ENCODE results near the gene EVL. TPM values are rescaled to one million over a fixed set of nuclear protein-coding genes. Genes with fewer than 3 reads are reported as not detected.

The EVL gene
- total RNA-seq, 1 donor from 2014 or later: 36.2 TPM

DNA sequence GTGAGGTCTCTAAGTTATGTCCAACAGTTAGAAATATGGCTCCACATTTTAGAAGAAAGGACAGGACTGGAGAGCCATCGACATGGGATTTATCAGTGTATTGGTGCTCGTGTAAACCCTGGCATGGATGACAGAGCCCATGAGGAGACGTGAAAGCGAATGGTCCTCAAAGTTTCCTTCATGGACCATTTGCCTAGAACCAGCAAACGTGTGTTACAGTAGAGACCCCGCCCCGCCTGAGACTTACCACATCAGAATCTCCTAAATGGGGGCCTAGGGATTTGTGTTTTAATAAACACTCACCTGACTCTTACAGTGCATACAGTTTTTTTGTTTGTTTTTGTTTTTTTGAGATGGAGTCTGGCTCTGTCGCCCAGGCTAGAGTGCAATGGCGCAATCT, 12.2 kb downstream of the EVL start:
- intact Hi-C loops (cut with DNase I): no loop called here
- ATAC-seq (ENCODE audit: poor library complexity) (no peak), DNase-seq (no peak)

DNA sequence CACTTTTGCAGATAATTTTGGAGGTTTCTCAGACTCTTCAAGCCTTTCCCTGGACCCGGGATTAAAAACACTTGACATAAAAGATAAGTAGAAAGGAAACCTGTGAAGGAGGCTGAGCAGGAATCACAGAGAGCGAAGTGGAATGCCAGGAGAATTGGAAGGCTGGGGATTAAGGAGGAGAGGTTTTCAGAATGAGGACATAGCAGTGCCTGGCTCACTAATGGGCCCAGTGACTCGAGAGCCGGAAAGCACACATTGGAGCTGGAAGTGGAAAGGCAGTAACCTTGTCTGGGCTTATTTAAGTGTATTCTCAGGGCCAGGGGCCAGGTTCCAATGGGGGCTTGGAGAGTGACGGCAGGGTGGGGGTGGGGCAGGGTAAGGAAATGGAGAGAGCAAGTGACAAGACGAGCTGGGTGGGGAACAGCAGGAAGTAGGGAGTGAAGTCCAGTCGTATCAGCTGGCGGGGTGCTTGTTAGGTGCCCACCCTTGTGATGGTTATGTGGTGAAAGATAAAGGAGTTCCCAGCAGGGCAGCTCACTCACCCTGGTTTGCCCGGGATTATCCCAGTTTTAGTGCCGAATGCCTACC, 13.1 kb downstream of the EVL start:
- intact Hi-C loops (cut with DNase I): no loop called here
- ATAC-seq (ENCODE audit: poor library complexity) (no peak), DNase-seq (no peak)

DNA sequence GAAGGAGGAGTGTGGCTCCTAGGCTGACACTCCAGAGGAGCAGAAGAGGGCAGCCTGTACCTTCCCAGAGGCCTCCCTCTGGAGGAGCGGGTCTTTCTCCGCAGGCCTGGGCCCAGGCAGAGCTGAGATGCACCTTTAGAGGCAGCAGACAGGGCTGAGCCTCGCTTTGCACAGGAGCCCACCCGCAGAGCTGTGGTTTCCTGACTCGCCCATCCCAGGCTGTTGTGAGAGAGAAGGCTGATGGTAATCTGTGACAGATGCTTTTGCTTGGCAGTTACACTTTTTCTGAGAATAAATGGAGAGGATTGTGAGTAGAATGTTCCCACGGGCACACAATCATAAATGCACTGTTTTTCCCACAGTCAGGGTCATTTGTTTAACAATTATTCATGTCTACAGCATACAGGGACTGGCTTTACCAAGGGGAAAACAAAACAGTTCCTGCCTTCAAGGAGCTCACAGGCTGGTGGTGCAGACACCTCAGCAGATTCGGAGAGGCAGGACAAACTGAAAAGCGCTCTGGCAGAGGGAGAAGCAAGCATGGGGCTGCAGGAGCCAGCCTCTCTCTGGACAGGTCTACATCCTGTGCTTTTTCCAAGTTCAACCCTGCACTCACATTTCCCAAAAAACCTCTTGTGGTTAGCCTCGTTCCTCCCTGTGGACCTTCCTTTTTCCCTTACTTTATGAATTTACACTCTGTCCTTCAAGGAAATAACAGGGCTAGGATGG, 13.9 kb downstream of the EVL start:
- no peak for ATAC-seq (ENCODE audit: poor library complexity)
- DNase-seq: no peak
- intact Hi-C loops (cut with DNase I): no loop called here

DNA sequence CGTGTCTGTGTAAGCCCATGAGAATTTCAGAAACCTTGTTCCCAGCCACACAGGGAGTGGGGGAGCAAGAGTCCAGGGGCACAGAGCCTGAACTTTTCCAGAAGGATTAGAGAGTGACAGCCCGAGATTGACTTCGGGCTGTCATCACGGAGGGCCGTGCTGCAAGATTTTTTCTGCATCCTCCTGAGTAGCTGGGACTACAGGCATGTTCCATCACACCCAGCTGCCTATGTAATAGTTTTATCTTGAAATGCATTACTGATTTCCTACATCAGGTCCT, 14.4 kb downstream of the EVL start:
- ATAC-seq (ENCODE audit: poor library complexity): no peak
- intact Hi-C loops (cut with DNase I): no loop called here
- no peak for DNase-seq

DNA sequence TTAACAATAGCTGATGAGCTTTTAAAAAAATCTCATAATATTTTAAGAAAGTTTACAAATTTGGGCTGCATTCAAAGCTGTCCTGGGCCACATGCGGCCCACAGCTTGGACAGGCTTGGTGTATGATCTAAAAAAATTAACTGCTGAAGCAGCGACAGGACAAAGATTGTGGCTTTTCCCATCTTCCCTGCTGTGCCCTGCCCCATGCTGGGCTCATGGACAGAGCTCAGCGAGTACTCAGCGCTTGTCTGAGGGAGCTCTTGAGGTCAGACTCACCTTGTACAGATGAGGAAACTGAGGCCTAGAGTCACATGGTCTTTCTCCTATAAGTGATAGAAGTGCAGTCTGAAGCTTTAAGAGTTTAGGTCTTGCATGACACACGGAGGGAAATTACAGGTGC, 15.0 kb downstream of the EVL start:
- ATAC-seq (ENCODE audit: poor library complexity): no peak
- intact Hi-C loops (cut with DNase I): no loop called here

DNA sequence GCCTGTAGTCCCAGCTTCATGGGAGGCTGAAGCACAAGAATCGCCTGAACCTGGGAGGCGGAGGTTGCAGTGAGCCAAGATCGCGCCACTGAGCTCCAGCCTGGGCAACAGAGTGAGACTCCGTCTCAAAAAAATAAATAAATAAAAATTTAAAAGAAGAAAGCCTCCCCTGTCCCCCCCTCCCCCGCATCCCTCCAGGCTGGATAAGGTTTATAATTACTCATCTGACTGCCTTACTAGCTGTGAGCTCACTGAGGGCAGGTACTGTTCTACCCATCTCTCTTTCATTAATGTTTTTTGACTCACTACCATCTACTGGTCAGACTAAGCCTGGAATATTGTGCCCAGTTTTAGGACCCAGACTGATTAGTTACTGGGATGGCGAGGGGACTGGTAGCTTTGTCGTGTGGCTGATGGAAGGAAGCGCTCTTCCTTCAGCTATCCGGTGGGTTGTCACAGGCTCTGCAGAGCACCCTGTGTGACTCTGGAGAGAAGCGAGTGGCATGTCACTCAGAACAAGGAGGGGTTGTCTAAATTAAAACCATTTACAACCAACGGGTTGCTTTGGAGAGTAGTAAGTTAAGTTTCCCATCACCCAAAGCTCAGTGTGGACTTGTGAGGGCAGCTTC, 16.9 kb downstream of the EVL start:
- intact Hi-C loops (cut with DNase I): no loop called here
- ATAC-seq (ENCODE audit: poor library complexity) (no peak), DNase-seq (no peak)

More for the DNA sequence above, 15.0 kb downstream of the EVL start:
- no peak for DNase-seq

DNA sequence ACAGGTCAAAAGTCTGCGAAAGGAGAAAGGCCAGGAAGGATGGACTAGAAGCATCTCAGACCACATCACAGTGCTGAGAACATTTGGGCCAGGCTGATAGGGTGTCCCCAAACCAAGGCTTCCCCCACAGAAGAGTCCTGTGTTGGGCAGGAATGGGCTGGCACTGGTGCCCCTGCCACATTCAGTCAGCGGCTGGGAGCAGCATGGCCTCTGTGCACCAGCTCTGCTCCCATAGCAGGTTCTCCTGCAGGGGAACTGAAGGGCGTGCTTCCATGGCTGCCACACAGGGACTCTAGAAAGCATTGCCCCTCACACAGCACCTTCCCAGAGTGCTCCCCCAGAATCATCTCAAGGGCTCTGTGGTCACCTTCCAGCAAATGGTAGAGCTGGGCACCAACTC, 17.5 kb downstream of the EVL start:
- intact Hi-C loops (cut with DNase I): no loop called here
- no peak for DNase-seq
- no peak for ATAC-seq (ENCODE audit: poor library complexity)

DNA sequence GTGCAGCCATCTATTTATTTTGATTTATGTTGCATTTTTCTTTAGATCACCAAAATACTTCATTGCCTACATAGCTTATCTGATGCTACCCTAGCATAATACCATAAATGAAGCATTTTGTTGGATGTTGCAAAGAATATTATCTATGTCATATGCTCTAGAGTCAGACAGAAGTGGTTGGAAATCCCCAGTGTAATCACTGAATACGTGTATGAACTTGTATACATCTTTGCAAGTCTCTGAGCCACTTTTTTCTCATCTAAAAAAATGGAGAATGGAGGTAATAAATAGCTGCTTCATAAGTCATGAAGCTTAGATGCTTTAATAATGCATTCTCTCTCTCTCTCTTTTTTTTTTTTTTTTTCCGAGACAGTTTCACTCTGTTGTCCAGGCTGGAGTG, 18.5 kb downstream of the EVL start:
- intact Hi-C loops (cut with DNase I): no loop called here
- ATAC-seq (ENCODE audit: poor library complexity): no peak
- no peak for DNase-seq

DNA sequence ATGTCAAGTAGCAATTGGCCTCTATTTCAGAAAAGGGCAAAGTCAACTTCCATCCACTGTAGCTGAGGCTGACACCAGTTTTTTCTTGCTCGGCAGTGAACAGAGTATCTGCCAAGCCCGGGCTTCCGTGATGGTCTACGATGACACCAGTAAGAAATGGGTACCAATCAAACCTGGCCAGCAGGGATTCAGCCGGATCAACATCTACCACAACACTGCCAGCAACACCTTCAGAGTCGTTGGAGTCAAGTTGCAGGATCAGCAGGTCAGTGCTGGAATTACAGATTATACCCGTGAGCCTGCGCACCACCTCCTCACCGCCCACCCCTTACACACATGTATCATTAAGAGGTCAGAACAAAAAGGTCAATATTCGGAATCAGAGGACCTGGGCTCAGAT, 19.4 kb downstream of the EVL start:
- intact Hi-C loops (cut with DNase I): no loop called here
- DNase-seq: no peak
- no peak for ATAC-seq (ENCODE audit: poor library complexity)

DNA sequence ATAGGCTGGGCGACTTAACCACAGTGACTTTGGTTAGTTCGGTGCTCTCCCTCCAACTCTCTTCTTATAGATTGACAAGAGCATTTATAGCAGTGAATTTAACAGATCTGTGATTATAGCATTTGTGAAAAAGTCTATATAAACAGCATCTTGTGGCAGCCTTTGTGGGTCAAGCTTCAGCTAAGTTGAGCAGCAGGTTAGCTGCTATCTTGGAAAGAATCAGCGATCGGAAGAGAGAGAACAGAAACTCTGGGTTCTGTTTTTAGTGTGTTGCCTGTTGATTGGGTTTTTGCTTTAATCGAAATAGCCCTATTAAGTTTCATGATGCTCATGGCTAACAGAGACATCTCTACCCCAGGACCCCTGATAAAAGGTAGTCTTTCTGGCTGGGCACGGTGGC, 20.2 kb downstream of the EVL start:
- ATAC-seq (ENCODE audit: poor library complexity) (no peak), DNase-seq (no peak)
- intact Hi-C loops (cut with DNase I): no loop called here

DNA sequence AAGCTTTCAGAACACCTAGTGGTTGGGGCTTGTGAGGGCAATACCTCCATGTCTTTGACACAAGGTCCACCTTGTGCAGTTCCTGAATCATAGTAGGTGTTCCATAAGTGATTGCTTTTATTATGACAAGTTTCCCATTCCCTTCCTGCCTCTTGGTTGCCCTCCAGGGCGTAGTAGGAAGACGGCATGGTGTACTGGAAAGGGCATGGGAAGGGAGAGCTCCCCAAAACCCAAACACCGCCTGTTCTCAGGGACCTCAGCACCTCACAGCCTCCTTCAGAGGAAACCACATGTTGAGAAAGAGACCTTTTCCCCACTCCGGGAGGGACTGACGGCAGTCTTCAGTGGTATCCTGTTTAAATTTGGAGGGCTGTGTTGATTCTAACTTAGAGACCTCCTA, 21.1 kb downstream of the EVL start:
- ATAC-seq (ENCODE audit: poor library complexity) (no peak), DNase-seq (no peak)
- intact Hi-C loops (cut with DNase I): no loop called here

DNA sequence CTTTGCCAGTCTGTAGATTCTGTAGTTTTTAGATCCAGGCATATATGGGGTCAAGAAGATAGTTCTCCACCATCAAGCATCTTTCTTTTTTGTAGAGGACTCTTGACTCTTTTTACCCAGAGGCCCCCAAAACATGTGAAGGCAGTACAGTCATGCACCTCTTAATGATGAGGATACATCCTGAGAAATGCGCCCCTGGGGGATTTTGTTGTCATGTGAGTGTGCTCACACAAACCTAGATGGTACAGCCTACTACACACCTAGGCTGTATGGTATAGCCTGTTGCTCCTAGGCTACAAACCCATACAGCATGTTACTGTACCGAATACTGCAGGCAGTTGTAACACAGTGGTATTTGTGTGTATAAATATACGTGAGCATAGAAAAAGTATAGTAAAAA, 23.0 kb downstream of the EVL start:
- DNase-seq (no peak), ATAC-seq (ENCODE audit: poor library complexity) (no peak)
- intact Hi-C loops (cut with DNase I): no loop called here

DNA sequence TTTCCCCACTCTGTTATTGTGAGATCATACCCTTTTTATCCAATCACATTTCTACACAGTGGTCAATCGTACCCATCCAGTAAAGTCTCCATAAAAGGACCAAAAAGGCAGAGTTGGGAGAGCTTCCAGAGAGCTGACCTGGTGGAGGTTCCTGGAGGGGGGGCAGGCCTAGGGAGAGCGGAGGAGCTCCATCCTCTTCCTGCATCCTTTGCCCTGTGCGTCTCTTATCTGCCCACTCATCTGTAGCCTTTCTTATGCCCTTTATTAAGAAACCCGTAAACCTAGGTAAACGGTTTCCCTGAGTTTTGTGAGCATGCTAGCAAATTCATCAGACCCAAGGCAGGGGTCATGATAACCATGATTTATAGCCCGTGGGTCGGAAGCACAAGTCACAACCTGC, 26.2 kb downstream of the EVL start:
- intact Hi-C loops (cut with DNase I): no loop called here
- DNase-seq: no peak
- no peak for ATAC-seq (ENCODE audit: poor library complexity)

DNA sequence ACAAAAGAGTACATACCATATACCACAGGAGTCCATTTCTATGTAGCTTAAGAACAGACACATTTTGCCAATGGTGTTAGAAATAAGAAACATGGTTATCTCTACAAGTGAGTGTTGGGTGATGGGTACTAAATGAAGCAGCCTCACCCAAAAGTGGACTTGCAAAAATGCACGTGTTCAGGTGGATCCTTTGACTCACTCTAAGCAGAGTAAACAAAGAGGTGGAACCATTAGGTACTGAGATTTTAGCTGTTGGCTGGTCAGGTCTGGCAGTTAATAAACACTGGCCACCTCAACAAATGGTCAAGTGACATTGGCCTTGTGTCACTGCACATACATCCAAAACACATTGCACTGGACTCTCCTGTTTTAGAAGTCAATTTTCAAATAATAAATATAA, 27.6 kb downstream of the EVL start:
- ATAC-seq (ENCODE audit: poor library complexity) (no peak), DNase-seq (no peak)
- intact Hi-C loops (cut with DNase I): no loop called here

DNA sequence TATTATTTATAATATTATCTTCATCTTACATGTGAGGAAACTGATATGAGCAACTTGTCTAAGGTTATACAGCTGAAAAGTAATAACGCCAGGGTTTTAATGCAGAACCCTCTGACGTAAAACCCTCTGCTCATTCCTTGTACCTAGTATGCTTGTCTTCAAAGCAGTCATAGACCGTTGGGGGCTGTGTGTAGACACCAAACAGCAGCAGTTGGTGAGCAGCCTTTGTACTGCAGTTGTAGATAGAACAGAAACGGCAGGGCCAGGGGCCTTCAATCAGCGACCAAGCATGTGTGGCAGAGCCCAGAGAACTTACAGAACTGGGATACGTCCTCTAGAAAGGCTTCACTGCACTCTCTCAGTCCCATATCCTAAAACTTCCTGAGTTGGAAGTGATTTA, 28.1 kb downstream of the EVL start:
- intact Hi-C loops (cut with DNase I): no loop called here
- DNase-seq: no peak
- ATAC-seq (ENCODE audit: poor library complexity): no peak

DNA sequence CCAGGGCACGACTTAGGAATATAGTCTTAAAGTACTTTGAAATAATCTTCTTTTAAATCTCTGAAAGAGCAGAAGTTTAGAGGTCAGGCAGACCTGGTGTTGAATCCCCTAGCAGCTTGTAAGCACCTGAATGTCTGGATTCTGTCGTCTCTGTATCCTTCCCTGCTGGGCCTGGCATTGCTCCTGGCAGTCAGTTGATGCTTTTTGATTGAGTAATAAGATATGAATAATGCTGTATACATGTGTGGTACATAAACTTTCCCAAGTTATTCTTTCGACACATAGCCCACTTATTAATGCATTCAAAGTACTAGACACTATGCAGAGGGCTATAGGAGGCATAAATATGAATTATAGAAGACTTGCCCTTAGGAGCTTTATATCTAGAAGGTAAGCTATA, 31.4 kb downstream of the EVL start:
- no peak for DNase-seq
- no peak for ATAC-seq (ENCODE audit: poor library complexity)
- intact Hi-C loops (cut with DNase I): no loop called here

DNA sequence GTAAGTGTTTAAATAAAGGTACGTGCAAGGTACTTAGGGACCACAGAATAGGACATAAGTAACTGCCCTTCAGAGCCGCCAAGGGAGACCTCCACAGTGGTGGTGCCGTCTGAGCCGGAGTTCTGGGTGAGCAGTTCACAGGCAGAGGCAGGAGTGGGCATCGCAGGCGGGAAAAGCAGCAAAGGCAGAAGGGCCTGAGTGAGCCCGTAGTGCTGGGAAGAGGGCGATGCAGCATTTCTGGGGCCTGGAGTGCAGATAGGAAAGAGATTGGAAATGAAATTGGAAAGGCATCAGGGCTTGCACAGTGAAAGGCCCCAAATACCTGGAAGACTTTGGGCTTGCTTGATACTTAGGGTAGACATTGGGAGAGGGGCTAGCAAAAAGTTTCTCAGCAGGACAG, 32.9 kb downstream of the EVL start:
- intact Hi-C loops (cut with DNase I): no loop called here
- ATAC-seq (ENCODE audit: poor library complexity) (no peak), DNase-seq (no peak)

DNA sequence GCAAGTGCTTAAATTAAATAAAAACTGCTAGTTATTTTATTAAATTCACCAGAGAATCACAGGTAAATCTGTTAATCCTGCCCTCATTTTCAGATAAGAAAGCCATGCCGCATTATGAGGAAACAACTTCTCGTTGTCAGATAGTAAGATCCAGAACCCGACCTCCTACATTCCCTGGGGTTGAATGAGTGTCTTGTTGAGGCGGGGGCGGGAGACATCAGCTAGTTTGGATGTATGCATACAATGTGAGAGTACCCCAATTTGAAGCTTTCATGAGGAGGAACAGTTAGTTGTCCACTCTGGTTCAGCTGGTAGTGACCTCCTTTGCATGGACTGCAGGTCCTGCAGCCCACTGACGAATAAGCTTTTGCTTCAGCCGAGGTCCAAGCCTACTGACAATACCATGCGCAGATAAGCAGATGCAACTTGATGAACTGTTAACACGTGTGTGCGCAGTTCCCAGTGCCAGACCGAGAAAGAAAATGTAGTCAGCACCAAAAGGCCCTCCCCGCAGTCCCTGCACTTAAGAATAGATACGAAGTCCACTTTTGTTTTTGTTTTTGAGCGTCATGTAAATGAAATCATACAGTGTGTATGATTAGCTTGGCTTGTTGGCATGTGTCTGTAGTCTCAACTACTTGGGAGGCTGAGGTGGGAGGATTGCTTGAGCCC, 34.9 kb downstream of the EVL start:
- intact Hi-C loops (cut with DNase I): no loop called here
- ATAC-seq (ENCODE audit: poor library complexity) (no peak), DNase-seq (no peak)

DNA sequence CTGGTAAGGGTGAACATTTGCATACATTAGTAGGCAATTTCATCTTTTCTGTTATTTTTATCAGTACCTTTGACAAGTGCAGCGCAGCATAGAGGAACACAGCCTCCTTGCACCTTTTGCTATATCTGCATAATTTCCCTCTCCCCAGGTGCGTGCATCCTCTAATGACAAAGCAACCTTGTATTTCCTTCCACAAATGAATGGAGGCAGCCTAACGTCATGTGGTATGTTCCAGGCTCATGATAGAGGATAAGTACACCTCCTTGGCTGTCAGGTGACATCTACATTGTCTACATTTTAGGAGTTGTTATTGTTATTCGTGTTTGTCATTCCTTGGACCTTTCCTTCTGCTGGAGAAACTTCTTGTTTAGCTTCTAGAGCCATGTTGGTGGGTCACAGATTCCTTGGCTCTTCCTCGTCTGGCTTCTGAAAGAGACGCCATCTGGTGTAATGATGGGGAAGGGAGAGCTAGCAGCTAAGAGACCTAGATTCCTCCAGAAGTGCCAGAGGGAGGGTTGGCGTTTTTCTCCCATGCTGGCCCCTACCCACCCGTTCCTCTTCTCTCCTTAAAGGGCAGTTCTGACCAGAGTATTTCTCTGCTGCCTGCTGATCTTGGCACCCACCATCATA, 37.0 kb downstream of the EVL start:
- intact Hi-C loops (cut with DNase I): no loop called here
- DNase-seq (no peak), ATAC-seq (ENCODE audit: poor library complexity) (no peak)

Data from Right ventricle myocardium superior (tissue), 1 donor.